ENCODE measurements around the gene PSMD1. TPM values are rescaled to one million over a fixed set of nuclear protein-coding genes. Genes with fewer than 3 reads are reported as not detected.

Gene PSMD1
- total and polyA plus RNA-seq, 2 experiments from 2014 or later, result 148 to 177 TPM

GRCh38 chr2:231185050-231185725, 128.5 kb downstream of the PSMD1 start:
- Mint-ChIP-seq H3K4me1 (peaks cover 23% of the 10 kb centered on the region), H3K36me3 (ENCODE audit: low read depth) (no peaks in the 10 kb centered on the region), H3K27ac (no peak overlapping the region), H3K9me3 (no peaks in the 10 kb centered on the region), H3K4me3 (no peak overlapping the region), H3K27me3 (ENCODE audit: insufficient read depth, low read depth, poor library complexity) (peaks cover 26% of the 10 kb centered on the region)
- Histone ChIP-seq H3K9me2 (ENCODE audit: insufficient read depth) (peaks cover 3% of the 10 kb centered on the region; the same call in 1 of the 2 replicates), H3K79me2 (replicated peaks; ENCODE audit: insufficient read depth) (no peaks in the 10 kb centered on the region), H3K4me3 (no peak overlapping the region), H4K20me1 (replicated peaks; ENCODE audit: insufficient read depth) (no peaks in the 10 kb centered on the region), H3K27me3 (ENCODE audit: insufficient read depth) (no peaks in the 10 kb centered on the region), H3K27ac (ENCODE audit: low read depth) (no peak overlapping the region), H3K36me3 (ENCODE audit: insufficient read depth) (no peaks in the 10 kb centered on the region), H3K4me2 (no peak overlapping the region), H3K4me1 (ENCODE audit: insufficient read depth) (peaks cover 8% of the 10 kb centered on the region), H2AFZ (no peak overlapping the region), H3F3A (replicated peaks; ENCODE audit: low read depth) (peaks cover 4% of the 10 kb centered on the region)
- DNase-seq (ENCODE audit: low spot score), result no peak
- TF ChIP-seq CREB1 (CRISPR knock-in tag; IDR thresholded peaks at IDR 0.05; ENCODE audit: low read depth), result no peak
- TF ChIP-seq POLR2AphosphoS5 (IDR thresholded peaks at IDR 0.05; ENCODE audit: low read depth), result no peak
- TF ChIP-seq EZH2phosphoT487 (IDR thresholded peaks at IDR 0.05; ENCODE audit: unreplicated experiment), result no peak
- TF ChIP-seq JUNB (IDR thresholded peaks at IDR 0.05; ENCODE audit: unreplicated experiment), result no peak
- TF ChIP-seq NANOG (IDR thresholded peaks at IDR 0.05; ENCODE audit: borderline replicate concordance), result no peak
- no peak for TF ChIP-seq CTCF (conservative IDR thresholded peaks at IDR 0.05; ENCODE audit: low read depth in 2 of 2)
- TF ChIP-seq STAT1 (IDR thresholded peaks at IDR 0.05; ENCODE audit: unreplicated experiment), result no peak
- no peak for TF ChIP-seq ETS1 (IDR thresholded peaks at IDR 0.05)
- no peak for TF ChIP-seq ZNF114 (CRISPR knock-in tag; IDR thresholded peaks at IDR 0.05)
- no peak for TF ChIP-seq ZNF331 (CRISPR knock-in tag; IDR thresholded peaks at IDR 0.05; ENCODE audit: low read depth)
- TF ChIP-seq ZNF462 (CRISPR knock-in tag; IDR thresholded peaks at IDR 0.05), result no peak
- TF ChIP-seq REST (IDR thresholded peaks at IDR 0.05; ENCODE audit: unreplicated experiment), result no peak
- TF ChIP-seq EZH2 (IDR thresholded peaks at IDR 0.05; ENCODE audit: low read depth, unreplicated experiment), result no peak
- no peak for ATAC-seq

Data from GM23338 (cell line).